Fibroblast of lung (primary cell): ENCODE data around the gene MLLT10.

Experiments
- CTCF ChIP-seq, 2 donors: IDR thresholded peaks in 1 of 2; conservative IDR thresholded peaks in 1 of 2; 1 replicate in 1 of 2; 2 replicates in 1 of 2; pipeline ENCODE4 v1.5.1; 2011 to 2012; ENCODE audit warnings: low read length in 2 of 2, control low read depth in 1 of 2, inconsistent platforms in 1 of 2, low read depth in 1 of 2, mild to moderate bottlenecking in 1 of 2
- EZH2 ChIP-seq: IDR thresholded peaks from 2 replicates; pipeline ENCODE4 v1.5.1; 2012; ENCODE audit warnings: low read length, control low read depth, mild to moderate bottlenecking; ENCODE audit errors: missing control alignments

- TF ChIP-seq CTCF (conservative IDR thresholded peaks at IDR 0.05 in 1 of 2, IDR thresholded peaks at IDR 0.05 in 1 of 2; ENCODE audit: low read depth in 1 of 2, low read length in 2 of 2) (no peak), EZH2 (no peak)
Measured at GRCh38 chr10:21662635-21663034, 128.6 kb downstream of the MLLT10 start.
